ENCODE data around the gene HOXD9. TPM values are rescaled to one million over a fixed set of nuclear protein-coding genes. Genes with fewer than 3 reads are reported as not detected.

The HOXD9 gene
- total and polyA plus RNA-seq, 10 donors = 1.1 to 4.0 (median 2.6) TPM

DNA sequence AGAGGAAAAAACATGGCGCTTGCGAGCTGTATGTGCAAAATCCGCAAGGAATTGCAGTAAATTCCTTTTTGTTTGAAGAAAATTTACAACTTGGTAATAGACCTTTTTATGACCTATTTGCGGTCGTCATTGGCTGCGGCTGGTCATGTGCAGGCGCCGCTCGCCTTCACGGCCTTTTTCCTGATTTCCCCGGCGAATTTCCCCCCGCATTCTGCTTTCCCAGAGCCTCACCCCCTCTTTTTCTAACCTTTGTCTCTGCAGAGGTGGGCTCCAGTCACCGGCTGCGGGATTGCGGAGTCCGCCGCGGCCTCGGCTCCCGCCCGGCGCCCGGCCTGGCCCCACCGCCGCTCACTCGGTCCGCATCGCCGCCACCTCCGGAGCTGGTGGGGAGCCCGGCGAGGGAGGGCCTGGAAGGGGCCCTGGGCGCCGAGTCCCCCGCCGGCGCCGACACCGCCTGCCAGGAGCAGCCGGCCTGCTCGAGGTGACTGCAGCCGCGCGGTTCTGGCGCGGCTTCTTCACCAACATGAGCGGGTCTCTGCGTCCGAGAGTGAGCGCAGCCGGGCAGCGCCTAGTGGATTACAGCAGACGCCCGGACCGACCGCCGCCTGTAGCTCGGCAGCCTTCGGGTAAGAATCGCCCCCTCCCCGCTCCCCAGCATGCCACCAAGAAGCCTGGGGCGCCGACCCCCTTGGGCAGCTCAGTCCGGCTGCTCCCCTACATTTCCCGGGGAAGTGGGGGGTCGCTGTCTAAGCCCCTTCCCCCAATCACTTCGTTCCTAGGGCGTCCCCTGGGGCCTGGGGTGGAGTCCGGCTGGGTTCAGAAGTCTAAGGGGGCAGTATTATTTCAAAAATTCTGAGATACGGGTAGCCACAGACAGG is 14.1 kb downstream of the HOXD9 start:
- H3K4me1 ChIP-seq = peaks cover 7 to 80% (median 50%) of the 10 kb centered on the region in 6 donors
- 2 to 7% (median 5%) methylated on average over 40 to 71 of the region's 71 CpGs for WGBS, 5 donors
- no peaks in the 10 kb centered on the region for H3K9me3 ChIP-seq
- peak overlapping the region; percentile 69 to 93 (median 86) for H3K27ac ChIP-seq
- H3K4me3 ChIP-seq = peak overlapping the region; percentile 12 to 67 (median 36)
- DNase-seq = peak; percentile 75
- no peaks in the 10 kb centered on the region for H3K36me3 ChIP-seq
- TF ChIP-seq POLR2AphosphoS5 (IDR thresholded peaks at IDR 0.05) (peak in 2 of 3 donors; percentile 25 to 49), POLR2A (IDR thresholded peaks at IDR 0.05) (no peak)
- TF ChIP-seq, protein P1, sequence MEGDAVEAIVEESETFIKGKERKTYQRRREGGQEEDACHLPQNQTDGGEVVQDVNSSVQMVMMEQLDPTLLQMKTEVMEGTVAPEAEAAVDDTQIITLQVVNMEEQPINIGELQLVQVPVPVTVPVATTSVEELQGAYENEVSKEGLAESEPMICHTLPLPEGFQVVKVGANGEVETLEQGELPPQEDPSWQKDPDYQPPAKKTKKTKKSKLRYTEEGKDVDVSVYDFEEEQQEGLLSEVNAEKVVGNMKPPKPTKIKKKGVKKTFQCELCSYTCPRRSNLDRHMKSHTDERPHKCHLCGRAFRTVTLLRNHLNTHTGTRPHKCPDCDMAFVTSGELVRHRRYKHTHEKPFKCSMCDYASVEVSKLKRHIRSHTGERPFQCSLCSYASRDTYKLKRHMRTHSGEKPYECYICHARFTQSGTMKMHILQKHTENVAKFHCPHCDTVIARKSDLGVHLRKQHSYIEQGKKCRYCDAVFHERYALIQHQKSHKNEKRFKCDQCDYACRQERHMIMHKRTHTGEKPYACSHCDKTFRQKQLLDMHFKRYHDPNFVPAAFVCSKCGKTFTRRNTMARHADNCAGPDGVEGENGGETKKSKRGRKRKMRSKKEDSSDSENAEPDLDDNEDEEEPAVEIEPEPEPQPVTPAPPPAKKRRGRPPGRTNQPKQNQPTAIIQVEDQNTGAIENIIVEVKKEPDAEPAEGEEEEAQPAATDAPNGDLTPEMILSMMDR (IDR thresholded peaks at IDR 0.05 in 8 of 11, conservative IDR thresholded peaks at IDR 0.05 in 3 of 11) = no peak
- peaks cover 0 to 100% (median 94%) of the 10 kb centered on the region in 7 donors for H3K27me3 ChIP-seq (replicated peaks in 1 of 7)
- intact Hi-C loops (cut with DNase I; ENCODE audit: low total_unique reads) = no loop called here

DNA sequence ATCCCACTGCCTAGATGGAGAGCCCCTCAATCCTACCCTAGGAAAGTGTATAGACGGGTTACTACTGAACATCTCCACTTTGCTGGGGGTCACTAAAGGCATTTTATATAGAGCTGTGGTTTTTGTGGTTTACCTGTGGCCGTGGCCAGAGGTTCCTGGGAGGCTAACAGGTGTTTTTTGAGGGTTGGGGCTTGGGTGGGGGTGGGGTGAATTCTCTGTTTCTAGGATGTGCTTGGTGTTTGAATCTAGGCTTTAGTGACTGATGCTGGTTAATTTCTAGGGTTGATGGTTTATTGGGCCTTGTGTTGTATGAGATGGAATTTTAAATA is 14.7 kb downstream of the HOXD9 start:
- intact Hi-C loops (cut with DNase I; ENCODE audit: low total_unique reads) = no loop called here
- Histone ChIP-seq H3K9me3 (no peaks in the 10 kb centered on the region), H3K4me3 (peak overlapping the region; percentile 12 to 67 (median 36)), H3K27me3 (replicated peaks in 1 of 7) (peaks cover 0 to 100% (median 88%) of the 10 kb centered on the region in 7 donors), H3K4me1 (peaks cover 7 to 75% (median 47%) of the 10 kb centered on the region in 6 donors), H3K36me3 (no peaks in the 10 kb centered on the region), H3K27ac (peak overlapping the region; percentile 69 to 93 (median 86))
- WGBS, 5 donors = 8 to 19% (median 13%) methylated on average over 2 of the region's 2 CpGs
- TF ChIP-seq POLR2A (IDR thresholded peaks at IDR 0.05) = no peak
- no peak for TF ChIP-seq POLR2AphosphoS5 (IDR thresholded peaks at IDR 0.05)
- TF ChIP-seq, protein P1 (IDR thresholded peaks at IDR 0.05 in 8 of 11, conservative IDR thresholded peaks at IDR 0.05 in 3 of 11) = no peak
- no peak for DNase-seq

DNA sequence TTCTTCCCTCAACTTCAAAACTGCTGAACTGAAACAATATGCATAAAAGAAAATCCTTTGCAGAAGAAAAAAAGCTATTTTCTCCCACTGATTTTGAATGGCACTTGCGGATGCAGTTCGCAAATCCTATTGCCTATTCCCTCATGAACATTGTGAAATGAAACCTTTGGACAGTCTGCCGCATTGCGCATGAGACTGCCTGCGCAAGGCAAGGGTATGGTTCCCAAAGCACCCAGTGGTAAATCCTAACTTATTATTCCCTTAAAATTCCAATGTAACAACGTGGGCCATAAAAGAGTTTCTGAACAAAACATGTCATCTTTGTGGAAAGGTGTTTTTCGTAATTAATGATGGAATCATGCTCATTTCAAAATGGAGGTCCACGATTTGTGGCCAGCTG is 15.4 kb downstream of the HOXD9 start:
- Histone ChIP-seq H3K9me3 (no peaks in the 10 kb centered on the region), H3K27ac (peak overlapping the region; percentile 60 to 93 (median 86)), H3K4me3 (peak overlapping the region in 6 of 8 donors; percentile 7 to 67 (median 38)), H3K4me1 (peaks cover 7 to 68% (median 45%) of the 10 kb centered on the region in 6 donors), H3K36me3 (no peaks in the 10 kb centered on the region), H3K27me3 (replicated peaks in 1 of 7) (peaks cover 0 to 100% (median 84%) of the 10 kb centered on the region in 7 donors)
- 39 to 51% (median 44%) methylated on average over 8 of the region's 8 CpGs for WGBS, 5 donors
- DNase-seq = no peak
- TF ChIP-seq POLR2A (IDR thresholded peaks at IDR 0.05) (no peak), POLR2AphosphoS5 (IDR thresholded peaks at IDR 0.05) (no peak)
- TF ChIP-seq, protein P1 (IDR thresholded peaks at IDR 0.05 in 8 of 11, conservative IDR thresholded peaks at IDR 0.05 in 3 of 11) = no peak
- intact Hi-C loops (cut with DNase I; ENCODE audit: low total_unique reads) = no loop called here

DNA sequence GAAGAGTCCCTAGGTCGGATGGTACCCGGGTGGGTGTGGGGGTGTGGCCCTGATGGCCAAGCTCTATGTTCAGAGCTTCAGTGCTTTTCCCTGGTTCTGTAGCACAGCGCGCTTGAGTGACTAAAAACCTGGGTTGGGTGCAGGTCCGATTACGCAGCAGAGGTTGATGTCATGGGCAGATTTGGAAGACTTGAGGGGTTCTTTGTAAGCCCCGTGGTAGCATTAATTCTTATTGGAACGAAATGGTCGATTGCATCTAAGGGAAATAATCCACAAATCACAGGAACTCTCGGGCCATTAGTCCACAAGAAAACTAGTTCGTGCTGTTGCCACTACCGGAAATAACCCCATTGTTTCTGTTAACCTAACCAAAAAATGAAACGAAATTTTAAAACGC is 16.0 kb downstream of the HOXD9 start:
- no peak for TF ChIP-seq POLR2AphosphoS5 (IDR thresholded peaks at IDR 0.05)
- intact Hi-C loops (cut with DNase I; ENCODE audit: low total_unique reads) = no loop called here
- WGBS, 5 donors = 11 to 22% (median 12%) methylated on average over 14 of the region's 14 CpGs
- Histone ChIP-seq H3K4me1 (peaks cover 7 to 63% (median 42%) of the 10 kb centered on the region in 6 donors), H3K27ac (peak overlapping the region; percentile 60 to 93 (median 86)), H3K9me3 (no peaks in the 10 kb centered on the region), H3K36me3 (no peaks in the 10 kb centered on the region), H3K27me3 (replicated peaks in 1 of 7) (peaks cover 0 to 100% (median 83%) of the 10 kb centered on the region in 7 donors), H3K4me3 (peak overlapping the region in 6 of 8 donors; percentile 1 to 67 (median 24))
- DNase-seq = no peak

All from spleen (tissue), 11 donors.